GM13976 (cell line): ENCODE results near the gene CLEC14A.

Experiments
- DNase-seq: peaks from one replicate; pipeline ENCODE4 v3.0.0; 2012; ENCODE audit warnings: low spot score
- CTCF ChIP-seq: IDR thresholded peaks from 2 replicates; pipeline ENCODE4 v1.5.1; 2012; ENCODE audit warnings: borderline replicate concordance, mild to moderate bottlenecking; ENCODE audit not compliant: insufficient read depth; ENCODE audit errors: extremely low read depth, missing control alignments, control extremely low read depth
- in situ Hi-C: fragments of 300-500 bp; cut with MboI; formaldehyde crosslinking; loops from one replicate; pipeline ENCODE4 v1.12.0; 2022; ENCODE audit warnings: low sequenced_read_pairs, mixed read lengths, inconsistent platforms; ENCODE audit not compliant: unreplicated experiment

CLEC14A gene

GRCh38 chr14:38205119-38205813, 50.6 kb downstream of the CLEC14A start:
- in situ Hi-C loops: no loop called here
- no peak for TF ChIP-seq CTCF
- DNase-seq: no peak

- no peak for TF ChIP-seq CTCF
- in situ Hi-C loops: no loop called here
- DNase-seq: no peak
These were observed 51.2 kb downstream of the CLEC14A start for GRCh38 chr14:38204719-38205115.
